ENCODE data around the gene OLFM4. TPM values are rescaled to one million over a fixed set of nuclear protein-coding genes. Genes with fewer than 3 reads are reported as not detected.

Gene OLFM4
- total and polyA plus RNA-seq, 2 of the 8 experiments (the other 6 are each of a cell fraction or from before 2014, with no cell fraction given) = not detected

GRCh38 chr13:53048880-53049279 is 20.3 kb downstream of the OLFM4 start (continued):
- TF ChIP-seq KDM1A (IDR thresholded peaks at IDR 0.05; ENCODE audit: borderline replicate concordance, low read length) = no peak
- no peak for TF ChIP-seq SIX5 (IDR thresholded peaks at IDR 0.05; ENCODE audit: low read depth, low read length)
- no peak for TF ChIP-seq CBX5 (IDR thresholded peaks at IDR 0.05; ENCODE audit: low read depth, low read length)
- TF ChIP-seq SP1 (IDR thresholded peaks at IDR 0.05; ENCODE audit: low read depth, low read length) = no peak
